ENCODE measurements around the gene SH3GLB1.

GRCh38 chr1:86776108-86776507 lies 71.7 kb downstream of the SH3GLB1 start:
- TF ChIP-seq CTCF (IDR thresholded peaks at IDR 0.05) (no peak), SP1 (CRISPR knock-in tag; conservative IDR thresholded peaks at IDR 0.05) (no peak)
